Stimulated activated memory B cell treated with anti-CD40 and anti-IgM and Interleukin-4, amounts not matched to agents 10 μg/mL and 1 μg/mL and 100 μg/mL, for 72 hours (primary cell): ENCODE measurements around the gene DOCK2.
"Not testable (repeated sequence)": the region's sequence is repeated elsewhere in the genome, so short reads cannot be mapped to it uniquely, and the experiment has no call there.

ENCODE experiments used
- ATAC-seq: fragments of 150-1000 bp; cut with Tn5 transposase; 2 replicates; pipeline ENCODE4 v1.10.0; 2021
- H3K27ac Mint-ChIP-seq: one replicate; pipeline ENCODE4 v1.8.0; 2022; ENCODE audit warnings: mild to moderate bottlenecking, mixed read lengths
- H3K27me3 Mint-ChIP-seq: one replicate; pipeline ENCODE4 v1.8.0; 2022; ENCODE audit warnings: mixed read lengths
- H3K36me3 Mint-ChIP-seq: one replicate; pipeline ENCODE4 v1.8.0; 2022; ENCODE audit warnings: mixed read lengths
- H3K4me1 Mint-ChIP-seq: one replicate; pipeline ENCODE4 v1.8.0; 2022; ENCODE audit warnings: mixed read lengths
- H3K4me3 Mint-ChIP-seq: one replicate; pipeline ENCODE4 v1.8.0; 2022; ENCODE audit warnings: mild to moderate bottlenecking, moderate library complexity, mixed read lengths
- H3K9me3 Mint-ChIP-seq: one replicate; pipeline ENCODE4 v1.8.0; 2022; ENCODE audit warnings: mixed read lengths

Gene DOCK2

GRCh38 chr5:169740435-169740834, 103.4 kb downstream of the DOCK2 start:
- Mint-ChIP-seq H3K4me3 (no peak overlapping the region), H3K27me3 (no peaks in the 10 kb centered on the region), H3K27ac (no peak overlapping the region), H3K9me3 (no peaks in the 10 kb centered on the region), H3K36me3 (peaks cover 76% of the 10 kb centered on the region), H3K4me1 (peaks cover 19% of the 10 kb centered on the region)
- no peak for ATAC-seq

- no peak overlapping the region for H3K27ac Mint-ChIP-seq
- no peaks in the 10 kb centered on the region for H3K27me3 Mint-ChIP-seq
- no peak overlapping the region for H3K4me3 Mint-ChIP-seq
- no peaks in the 10 kb centered on the region for H3K9me3 Mint-ChIP-seq
- peaks cover 20% of the 10 kb centered on the region for H3K4me1 Mint-ChIP-seq
- peaks cover 71% of the 10 kb centered on the region for H3K36me3 Mint-ChIP-seq
- ATAC-seq: no peak
Measured at GRCh38 chr5:169742771-169743296, 105.8 kb downstream of the DOCK2 start.

GRCh38 chr5:169744336-169744735, 107.3 kb downstream of the DOCK2 start:
- no peaks in the 10 kb centered on the region for H3K27me3 Mint-ChIP-seq
- H3K4me1 Mint-ChIP-seq: peaks cover 20% of the 10 kb centered on the region
- no peak for ATAC-seq
- H3K4me3 Mint-ChIP-seq: no peak overlapping the region
- no peaks in the 10 kb centered on the region for H3K9me3 Mint-ChIP-seq
- peaks cover 67% of the 10 kb centered on the region for H3K36me3 Mint-ChIP-seq
- H3K27ac Mint-ChIP-seq: peak overlapping the region; percentile 53

GRCh38 chr5:169745441-169746146, 108.5 kb downstream of the DOCK2 start:
- no peaks in the 10 kb centered on the region for H3K27me3 Mint-ChIP-seq
- ATAC-seq: no peak
- peaks cover 73% of the 10 kb centered on the region for H3K36me3 Mint-ChIP-seq

GRCh38 chr5:169746147-169746694, 109.1 kb downstream of the DOCK2 start:
- Mint-ChIP-seq H3K4me1 (peaks cover 20% of the 10 kb centered on the region), H3K27ac (peak overlapping the region; percentile 53), H3K36me3 (peaks cover 73% of the 10 kb centered on the region), H3K27me3 (no peaks in the 10 kb centered on the region), H3K4me3 (no peak overlapping the region), H3K9me3 (no peaks in the 10 kb centered on the region)
- ATAC-seq: no peak

More at GRCh38 chr5:169745441-169746146, 108.5 kb downstream of the DOCK2 start:
- H3K4me1 Mint-ChIP-seq: peaks cover 20% of the 10 kb centered on the region
- no peaks in the 10 kb centered on the region for H3K9me3 Mint-ChIP-seq
- H3K4me3 Mint-ChIP-seq: no peak overlapping the region
- peak overlapping the region; percentile 53 for H3K27ac Mint-ChIP-seq

GRCh38 chr5:169748174-169748573, 111.1 kb downstream of the DOCK2 start:
- Mint-ChIP-seq H3K27me3 (no peaks in the 10 kb centered on the region), H3K27ac (no peak overlapping the region), H3K36me3 (peaks cover 77% of the 10 kb centered on the region), H3K9me3 (no peaks in the 10 kb centered on the region), H3K4me1 (peaks cover 20% of the 10 kb centered on the region), H3K4me3 (no peak overlapping the region)
- peak; percentile 50 for ATAC-seq

- ATAC-seq: no peak
- Mint-ChIP-seq H3K27ac (no peak overlapping the region), H3K4me3 (no peak overlapping the region), H3K36me3 (peaks cover 83% of the 10 kb centered on the region), H3K9me3 (no peaks in the 10 kb centered on the region), H3K4me1 (peaks cover 25% of the 10 kb centered on the region), H3K27me3 (no peaks in the 10 kb centered on the region)
Measured at GRCh38 chr5:169749295-169749694, 112.2 kb downstream of the DOCK2 start.

- H3K27ac Mint-ChIP-seq: no peak overlapping the region
- H3K36me3 Mint-ChIP-seq: peaks cover 69% of the 10 kb centered on the region
- H3K4me1 Mint-ChIP-seq: peaks cover 11% of the 10 kb centered on the region
- no peaks in the 10 kb centered on the region for H3K27me3 Mint-ChIP-seq
- no peak overlapping the region for H3K4me3 Mint-ChIP-seq
- no peaks in the 10 kb centered on the region for H3K9me3 Mint-ChIP-seq
- no peak for ATAC-seq
Measured at GRCh38 chr5:169751490-169751889, 114.4 kb downstream of the DOCK2 start.

GRCh38 chr5:169752566-169752965, 115.5 kb downstream of the DOCK2 start:
- not testable (repeated sequence) for H3K27me3 Mint-ChIP-seq, H3K27ac Mint-ChIP-seq, H3K9me3 Mint-ChIP-seq, ATAC-seq, H3K4me3 Mint-ChIP-seq
- H3K36me3 Mint-ChIP-seq: peaks cover 63% of the 10 kb centered on the region
- H3K4me1 Mint-ChIP-seq: peaks cover 11% of the 10 kb centered on the region

GRCh38 chr5:169753795-169754194, 116.7 kb downstream of the DOCK2 start:
- ATAC-seq: no peak
- Mint-ChIP-seq H3K9me3 (no peaks in the 10 kb centered on the region), H3K4me3 (no peak overlapping the region), H3K27ac (no peak overlapping the region), H3K27me3 (no peaks in the 10 kb centered on the region), H3K36me3 (peaks cover 67% of the 10 kb centered on the region), H3K4me1 (peaks cover 11% of the 10 kb centered on the region)

GRCh38 chr5:169754737-169755136, 117.7 kb downstream of the DOCK2 start:
- Mint-ChIP-seq H3K27me3 (no peaks in the 10 kb centered on the region), H3K4me3 (no peak overlapping the region), H3K4me1 (peaks cover 11% of the 10 kb centered on the region), H3K27ac (no peak overlapping the region), H3K9me3 (no peaks in the 10 kb centered on the region), H3K36me3 (peaks cover 68% of the 10 kb centered on the region)
- ATAC-seq: no peak

GRCh38 chr5:169756071-169756765, 119.1 kb downstream of the DOCK2 start:
- H3K36me3 Mint-ChIP-seq: peaks cover 64% of the 10 kb centered on the region
- no peak overlapping the region for H3K27ac Mint-ChIP-seq
- no peak for ATAC-seq
- H3K9me3 Mint-ChIP-seq: no peaks in the 10 kb centered on the region
- H3K4me3 Mint-ChIP-seq: no peak overlapping the region
- no peaks in the 10 kb centered on the region for H3K27me3 Mint-ChIP-seq
- peaks cover 11% of the 10 kb centered on the region for H3K4me1 Mint-ChIP-seq

- Mint-ChIP-seq H3K4me3 (no peak overlapping the region), H3K36me3 (peaks cover 64% of the 10 kb centered on the region), H3K27me3 (no peaks in the 10 kb centered on the region), H3K27ac (no peak overlapping the region), H3K9me3 (no peaks in the 10 kb centered on the region), H3K4me1 (peaks cover 11% of the 10 kb centered on the region)
- no peak for ATAC-seq
Measured at GRCh38 chr5:169757016-169757415, 119.9 kb downstream of the DOCK2 start.

- Mint-ChIP-seq H3K4me3 (no peak overlapping the region), H3K27ac (no peak overlapping the region), H3K27me3 (no peaks in the 10 kb centered on the region), H3K4me1 (peaks cover 7% of the 10 kb centered on the region), H3K9me3 (no peaks in the 10 kb centered on the region), H3K36me3 (peaks cover 70% of the 10 kb centered on the region)
- no peak for ATAC-seq
Measured at GRCh38 chr5:169758886-169759285, 121.8 kb downstream of the DOCK2 start.

GRCh38 chr5:169760229-169760628, 123.2 kb downstream of the DOCK2 start:
- H3K4me3 Mint-ChIP-seq: no peak overlapping the region
- H3K4me1 Mint-ChIP-seq: peaks cover 6% of the 10 kb centered on the region
- peaks cover 78% of the 10 kb centered on the region for H3K36me3 Mint-ChIP-seq
- peaks cover 2% of the 10 kb centered on the region for H3K9me3 Mint-ChIP-seq
- ATAC-seq: no peak
- no peak overlapping the region for H3K27ac Mint-ChIP-seq
- no peaks in the 10 kb centered on the region for H3K27me3 Mint-ChIP-seq
